Skin epidermis (tissue), 12 donors: ENCODE measurements around the gene OR6F1.
"Not testable (repeated sequence)": the region's sequence is repeated elsewhere in the genome, so short reads cannot be mapped to it uniquely, and the experiment has no call there.

Source experiments
- H3K27ac ChIP-seq, 21 experiments: fragments of 200-600 bp; sonication (generic) in 11 of 21; one replicate each; pipeline ENCODE4 v1.5.0; 2020; ENCODE audit warnings: mild to moderate bottlenecking in 3 of 21, inconsistent platforms in 2 of 21, moderate library complexity in 2 of 21
- H3K4me3 ChIP-seq, 7 experiments: fragments of 200-600 bp; sonication (generic) in 2 of 7; one replicate each; pipeline ENCODE4 v1.5.0; 2020; ENCODE audit warnings: inconsistent platforms in 2 of 7, mild to moderate bottlenecking in 2 of 7, moderate library complexity in 1 of 7

The OR6F1 gene

DNA sequence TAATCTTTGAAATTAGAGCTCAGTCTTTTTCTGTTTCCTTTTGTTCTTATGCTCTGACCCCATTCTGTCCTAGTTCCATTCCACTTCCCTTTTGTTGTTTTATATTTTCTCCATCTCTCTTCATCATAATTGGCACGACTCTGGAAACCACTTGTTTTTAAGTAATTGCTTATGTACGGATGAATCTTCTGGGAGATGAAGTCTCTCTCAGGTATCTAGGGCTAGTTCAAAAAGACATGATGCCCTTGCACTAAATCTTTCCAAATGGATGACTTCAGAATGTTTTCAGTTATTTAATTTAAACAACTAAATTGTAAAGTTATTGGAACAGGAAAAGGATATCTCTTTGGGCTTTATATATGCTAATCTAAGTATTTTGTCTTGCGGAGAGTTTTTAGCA is at the start of gene OR6F1:
OR6F1 (minus strand) TSS at position 101 of the 400 bp plus-strand sequence. CDS start 3,891 bp downstream, outside the sequence.
- no peak within 1 kb of the TSS for H3K4me3 ChIP-seq
- no peak within 1 kb of the TSS for H3K27ac ChIP-seq

GRCh38 chr1:247760456-247760855 is 44.0 kb upstream of the OR6F1 start, which contains the start of gene OR1C1:
TSS of gene OR1C1 (minus strand) at chr1:247760556. CDS start at chr1:247758406, 2,150 bp downstream.
- no peak within 1 kb of the TSS for H3K27ac ChIP-seq
- H3K4me3 ChIP-seq, result no peak within 1 kb of the TSS

DNA sequence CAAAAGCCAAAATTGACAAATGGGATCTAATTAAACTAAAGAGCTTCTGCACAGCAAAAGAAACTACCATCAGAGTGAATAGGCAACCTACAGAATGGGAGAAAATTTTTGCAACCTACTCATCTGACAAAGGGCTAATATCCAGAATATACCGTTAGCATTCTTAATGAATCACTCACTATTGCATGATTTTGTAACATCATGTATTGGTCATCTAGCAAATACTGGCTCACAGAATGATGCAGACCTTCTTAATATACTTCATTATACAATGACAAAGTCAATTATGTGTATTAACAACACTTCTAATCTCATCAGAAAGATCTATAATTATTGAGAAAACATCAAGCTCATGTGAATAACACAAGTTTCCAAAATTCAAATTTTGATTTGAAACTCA is 37.9 kb upstream of the OR6F1 start:
- H3K4me3 ChIP-seq, H3K27ac ChIP-seq: not testable (repeated sequence)

- H3K4me3 ChIP-seq, result no peak overlapping the region
- H3K27ac ChIP-seq, result no peak overlapping the region
Observed at GRCh38 chr1:247749870-247750269, 33.4 kb upstream of the OR6F1 start.

GRCh38 chr1:247748041-247748440 is 31.6 kb upstream of the OR6F1 start, which contains the start of gene OR14A2:
TSS of gene OR14A2 (minus strand) at chr1:247748141.
- no peak within 1 kb of the TSS for H3K27ac ChIP-seq
- H3K4me3 ChIP-seq, result no peak within 1 kb of the TSS

- H3K4me3 ChIP-seq, result no peak overlapping the region
- H3K27ac ChIP-seq, result no peak overlapping the region
Observed at GRCh38 chr1:247747616-247748015, 31.2 kb upstream of the OR6F1 start.

DNA sequence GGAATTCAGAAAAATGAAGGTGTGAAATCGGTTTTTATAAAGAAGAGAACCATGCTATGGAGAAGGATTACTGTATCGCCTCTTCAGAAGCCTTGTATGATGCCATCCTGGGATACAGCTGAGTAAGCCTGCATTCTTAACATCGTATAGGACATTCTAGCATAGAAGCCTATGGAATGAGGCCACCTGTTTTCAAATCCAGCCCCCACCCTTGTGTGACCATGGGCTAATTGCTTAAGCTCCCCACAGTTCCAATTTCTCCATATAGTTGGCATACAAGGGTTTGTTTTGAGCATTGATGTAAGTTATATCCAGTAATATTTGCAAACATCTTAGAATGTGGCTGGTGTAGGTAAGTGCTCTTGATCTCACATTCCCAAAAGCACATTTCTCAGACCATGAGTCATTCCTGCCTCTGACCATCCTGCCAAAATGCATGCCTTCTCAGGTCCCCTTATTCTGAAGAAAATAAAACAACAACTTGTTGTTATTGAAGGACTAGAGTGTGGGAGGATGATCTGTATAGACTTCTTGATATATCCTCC is 30.0 kb upstream of the OR6F1 start:
- no peak overlapping the region for H3K27ac ChIP-seq
- H3K4me3 ChIP-seq, result no peak overlapping the region

DNA sequence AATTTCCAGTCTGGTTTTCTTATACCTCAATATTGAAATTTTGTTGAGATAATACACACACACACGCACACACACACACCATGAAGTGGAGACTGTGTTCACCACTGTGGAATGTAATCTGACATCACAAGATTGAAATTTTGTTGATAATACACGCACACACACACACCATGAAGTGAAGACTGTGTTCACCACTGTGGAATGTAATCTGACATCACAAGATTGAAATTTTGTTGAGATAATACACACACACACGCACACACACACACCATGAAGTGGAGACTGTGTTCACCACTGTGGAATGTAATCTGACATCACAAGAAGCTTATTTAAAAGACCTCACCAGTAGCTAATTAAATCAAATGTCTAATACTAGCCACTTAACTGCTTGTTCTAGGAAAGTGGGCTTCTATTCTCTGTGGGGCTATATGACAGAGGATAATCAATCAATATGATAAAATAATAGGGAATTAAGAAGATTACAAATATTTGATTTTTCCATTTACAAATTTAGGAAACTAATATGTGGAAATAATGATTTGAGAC is 25.8 kb upstream of the OR6F1 start:
- H3K4me3 ChIP-seq, H3K27ac ChIP-seq: not testable (repeated sequence)

DNA sequence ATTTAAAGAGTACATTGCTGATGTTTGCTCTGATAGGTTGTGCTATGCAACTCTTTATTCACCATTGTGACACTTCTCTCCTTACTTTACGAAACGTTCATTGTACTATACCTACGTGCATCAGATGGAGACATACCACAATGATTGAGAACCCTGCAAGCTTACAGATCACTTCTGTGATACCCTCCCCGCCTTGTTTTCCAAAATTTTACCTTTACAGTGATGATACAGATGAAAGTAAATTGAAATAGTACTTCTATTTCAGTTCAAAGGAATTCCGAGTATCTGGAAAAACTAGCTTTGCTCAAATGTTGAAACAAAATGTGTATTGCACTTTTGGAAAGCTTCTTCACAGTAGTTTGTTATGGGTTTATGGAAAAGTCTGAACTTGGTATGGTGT is 25.3 kb upstream of the OR6F1 start:
- Histone ChIP-seq H3K27ac (no peak overlapping the region), H3K4me3 (no peak overlapping the region)

GRCh38 chr1:247740721-247741120 is 24.3 kb upstream of the OR6F1 start:
- no peak overlapping the region for H3K4me3 ChIP-seq
- H3K27ac ChIP-seq, result no peak overlapping the region

GRCh38 chr1:247738315-247738714 is 21.9 kb upstream of the OR6F1 start, which contains the start of gene OR14K1:
TSS of gene OR14K1 (plus strand) at chr1:247738615. CDS start at chr1:247738615, 0 bp downstream.
- no peak within 1 kb of the TSS for H3K27ac ChIP-seq

GRCh38 chr1:247721222-247721621 is 4.8 kb upstream of the OR6F1 start:
- Histone ChIP-seq H3K4me3 (no peak overlapping the region), H3K27ac (no peak overlapping the region)

More at GRCh38 chr1:247738315-247738714, 21.9 kb upstream of the OR6F1 start, which contains the start of gene OR14K1:
- no peak within 1 kb of the TSS for H3K4me3 ChIP-seq

GRCh38 chr1:247713753-247714152 is 2.7 kb downstream of the OR6F1 start:
- H3K4me3 ChIP-seq, result no peak overlapping the region
- H3K27ac ChIP-seq, result no peak overlapping the region

DNA sequence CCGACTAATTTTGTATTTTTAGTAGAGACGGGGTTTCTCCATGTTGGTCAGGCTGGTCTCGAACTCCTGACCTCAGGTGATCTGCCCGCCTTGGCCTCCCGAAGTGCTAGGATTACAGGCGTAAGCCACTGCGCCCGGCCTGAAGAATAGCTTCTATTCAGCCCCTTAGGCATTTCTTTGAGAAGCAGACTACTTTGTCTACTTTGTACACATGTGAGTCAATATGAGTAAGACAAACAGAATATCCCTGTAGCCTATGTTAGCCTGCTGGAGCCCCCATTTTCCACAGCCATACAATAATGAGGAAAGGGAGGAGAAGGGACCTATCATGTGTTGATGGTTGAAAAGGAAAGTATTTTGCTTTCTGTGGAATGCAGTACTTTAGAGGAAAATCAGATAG is 5.8 kb downstream of the OR6F1 start:
- H3K4me3 ChIP-seq, result not testable (repeated sequence)

GRCh38 chr1:247701338-247701737 is 15.1 kb downstream of the OR6F1 start:
- H3K4me3 ChIP-seq, result no peak overlapping the region
- H3K27ac ChIP-seq, result no peak overlapping the region

More for the DNA sequence above, 5.8 kb downstream of the OR6F1 start:
- not testable (repeated sequence) for H3K27ac ChIP-seq

DNA sequence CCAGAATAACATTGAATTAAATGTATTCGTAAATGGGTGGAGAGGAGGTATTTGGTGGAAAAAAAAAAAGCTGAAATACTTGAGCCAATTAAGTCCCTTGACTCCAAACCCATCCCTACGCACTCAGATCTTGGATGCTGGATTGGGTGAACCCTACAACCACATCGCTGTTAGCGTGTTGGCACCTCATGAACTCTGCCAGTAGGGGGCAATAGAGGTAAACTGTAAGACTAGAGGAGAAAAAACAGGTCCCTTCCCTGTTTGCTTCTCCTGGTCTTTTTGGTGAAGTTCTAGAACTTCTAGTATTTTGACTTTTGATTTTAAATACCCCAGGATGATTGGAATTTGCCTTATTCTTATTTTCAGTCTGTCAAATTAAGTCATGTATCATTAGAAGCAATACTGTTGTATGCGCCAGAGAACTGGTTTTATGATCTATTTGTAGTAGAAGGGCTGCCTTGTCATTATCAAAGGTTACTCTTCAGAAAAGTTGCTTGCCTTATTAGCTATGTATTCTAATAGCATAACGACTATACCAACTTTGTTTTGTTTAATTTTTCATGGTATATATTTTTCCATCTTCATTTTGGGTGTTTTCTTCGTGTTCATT is 35.1 kb downstream of the OR6F1 start:
- no peak overlapping the region for H3K4me3 ChIP-seq
- no peak overlapping the region for H3K27ac ChIP-seq

DNA sequence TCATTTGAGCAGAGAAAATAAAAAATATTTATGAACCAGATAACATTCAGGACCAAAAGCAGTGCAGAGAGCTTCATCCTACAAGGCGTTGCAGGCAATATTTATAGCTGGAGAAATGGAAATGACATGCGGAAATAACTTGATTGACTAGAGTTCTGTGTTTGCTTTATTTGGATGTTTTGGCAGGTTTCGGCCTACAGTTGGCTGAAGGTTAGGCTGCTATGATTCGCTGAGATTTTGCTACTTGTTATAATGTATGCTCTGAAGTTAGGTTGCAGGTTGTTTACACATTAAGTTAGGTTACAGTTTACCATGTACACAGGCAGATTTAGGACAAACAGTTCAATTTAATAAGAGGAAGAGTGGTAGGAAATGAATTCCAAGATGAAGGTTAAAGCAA is 36.3 kb downstream of the OR6F1 start:
- Histone ChIP-seq H3K4me3 (no peak overlapping the region), H3K27ac (no peak overlapping the region)

DNA sequence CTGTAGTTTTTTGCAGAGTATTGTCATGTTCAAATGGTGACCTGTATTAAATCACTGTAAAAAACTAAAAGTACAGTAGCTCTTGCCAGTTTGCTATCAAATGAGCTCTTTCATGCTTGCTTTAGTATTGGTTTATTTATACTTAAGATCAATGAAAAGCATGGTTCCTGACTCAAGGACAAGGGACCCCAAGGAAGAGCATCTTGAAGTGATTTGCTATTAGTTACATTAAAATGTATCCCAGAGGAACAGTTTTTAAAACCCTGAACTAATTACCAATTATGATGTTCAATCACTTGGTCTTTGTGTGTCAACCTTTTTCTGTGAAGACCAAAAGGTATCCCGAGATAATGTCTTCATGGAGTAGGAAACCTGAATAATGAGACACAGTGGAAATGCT is 36.8 kb downstream of the OR6F1 start, which contains the start of gene OR13G1:
OR13G1 (minus strand) TSS at position 101 of the 400 bp plus-strand sequence. CDS start 6,698 bp downstream, outside the sequence.
- no peak within 1 kb of the TSS for H3K27ac ChIP-seq
- H3K4me3 ChIP-seq, result no peak within 1 kb of the TSS

GRCh38 chr1:247669225-247669624 is 47.2 kb downstream of the OR6F1 start:
- H3K4me3 ChIP-seq, result no peak overlapping the region

More at GRCh38 chr1:247669225-247669624, 47.2 kb downstream of the OR6F1 start:
- H3K27ac ChIP-seq, result no peak overlapping the region
